Jurkat, Clone E6-1 (cell line): ENCODE data around the gene ENO2.
A peak's percentile ranks its signal among the peaks of the same experiment; 100 is the strongest.

Experiments
- DNase-seq: peaks from one replicate; pipeline ENCODE4 v3.0.0-alpha.2; 2011; ENCODE audit warnings: low read depth, low spot score
- H3K4me3 ChIP-seq: 2 replicates; pipeline ENCODE4 v1.5.1; 2011; ENCODE audit warnings: mild to moderate bottlenecking, low read length, control low read depth, moderate library complexity

The ENO2 gene

GRCh38 chr12:6927379-6928021 lies 13.1 kb downstream of the ENO2 start, which contains the start of gene ATN1:
Gene ATN1 (plus strand): TSS chr12:6927959. CDS start chr12:6934002, 6,043 bp downstream.
- DNase-seq, result no peak
- H3K4me3 ChIP-seq, result peak within 1 kb of the TSS; percentile 67

GRCh38 chr12:6928022-6928702 lies 13.8 kb downstream of the ENO2 start:
- peak overlapping the region; percentile 44 for H3K4me3 ChIP-seq
- DNase-seq, result no peak

- no peak for DNase-seq
- peak overlapping the region; percentile 44 for H3K4me3 ChIP-seq
Measured at GRCh38 chr12:6928703-6929407, 14.5 kb downstream of the ENO2 start.

- no peak for DNase-seq
- no peak overlapping the region for H3K4me3 ChIP-seq
Measured at GRCh38 chr12:6929466-6930452, 15.4 kb downstream of the ENO2 start.

- H3K4me3 ChIP-seq, result no peak overlapping the region
- DNase-seq, result no peak
Measured at GRCh38 chr12:6932766-6933165, 18.4 kb downstream of the ENO2 start.

GRCh38 chr12:6934110-6934509 lies 19.7 kb downstream of the ENO2 start:
- no peak overlapping the region for H3K4me3 ChIP-seq
- DNase-seq, result no peak

GRCh38 chr12:6935371-6936193 lies 21.2 kb downstream of the ENO2 start:
- peak overlapping the region; percentile 88; the same call in 1 of the 2 replicates for H3K4me3 ChIP-seq
- DNase-seq, result no peak

- peak overlapping the region; percentile 88 for H3K4me3 ChIP-seq
Measured at GRCh38 chr12:6936194-6936635, 21.8 kb downstream of the ENO2 start.

GRCh38 chr12:6936636-6937480 lies 22.5 kb downstream of the ENO2 start:
- peak overlapping the region; percentile 88 for H3K4me3 ChIP-seq
- DNase-seq, result peak; percentile 70

More at GRCh38 chr12:6936194-6936635, 21.8 kb downstream of the ENO2 start:
- no peak for DNase-seq

- H3K4me3 ChIP-seq, result peak overlapping the region; percentile 88
- DNase-seq, result peak; percentile 95
Measured at GRCh38 chr12:6937481-6938352, 23.3 kb downstream of the ENO2 start.

- no peak for DNase-seq
- H3K4me3 ChIP-seq, result peak overlapping the region; percentile 88
Measured at GRCh38 chr12:6938353-6939190, 24.2 kb downstream of the ENO2 start.

- DNase-seq, result no peak
Measured at GRCh38 chr12:6939191-6939540, 24.8 kb downstream of the ENO2 start.

GRCh38 chr12:6941267-6941666 lies 26.9 kb downstream of the ENO2 start:
- H3K4me3 ChIP-seq, result no peak overlapping the region

More at GRCh38 chr12:6939191-6939540, 24.8 kb downstream of the ENO2 start:
- H3K4me3 ChIP-seq, result no peak overlapping the region

GRCh38 chr12:6941782-6942181 lies 27.4 kb downstream of the ENO2 start:
- H3K4me3 ChIP-seq, result no peak overlapping the region
- no peak for DNase-seq

More at GRCh38 chr12:6941267-6941666, 26.9 kb downstream of the ENO2 start:
- no peak for DNase-seq

GRCh38 chr12:6942331-6942665 lies 27.9 kb downstream of the ENO2 start:
- no peak for DNase-seq
- H3K4me3 ChIP-seq, result no peak overlapping the region

- peak; percentile 93 for DNase-seq
- peak overlapping the region; percentile 72 for H3K4me3 ChIP-seq
Measured at GRCh38 chr12:6943389-6943721, 29.0 kb downstream of the ENO2 start.
